Activated T-cell treated with anti-CD3 and anti-CD28 coated beads, Interleukin-2, amount 50 U/mL, for 24 hours (primary cell): ENCODE measurements around the gene MST1.

Source experiments
- DNase-seq: peaks from one replicate; pipeline ENCODE4 v3.0.0-alpha.2; 2020
- H3K27ac Mint-ChIP-seq: 2 replicates; pipeline ENCODE4 v1.8.0; 2020; ENCODE audit warnings: mild to moderate bottlenecking, mixed read lengths
- H3K27me3 Mint-ChIP-seq: 2 replicates; pipeline ENCODE4 v1.8.0; 2020; ENCODE audit warnings: mixed read lengths
- H3K36me3 Mint-ChIP-seq: 2 replicates; pipeline ENCODE4 v1.8.0; 2020; ENCODE audit warnings: low read depth, mixed read lengths
- H3K4me1 Mint-ChIP-seq: 2 replicates; pipeline ENCODE4 v1.8.0; 2020; ENCODE audit warnings: low read depth, mixed read lengths
- H3K4me3 Mint-ChIP-seq: 2 replicates; pipeline ENCODE4 v1.8.0; 2020; ENCODE audit warnings: mild to moderate bottlenecking, moderate library complexity, mixed read lengths
- H3K9me3 Mint-ChIP-seq: 2 replicates; pipeline ENCODE4 v1.8.0; 2020; ENCODE audit warnings: mixed read lengths

The MST1 gene

DNA sequence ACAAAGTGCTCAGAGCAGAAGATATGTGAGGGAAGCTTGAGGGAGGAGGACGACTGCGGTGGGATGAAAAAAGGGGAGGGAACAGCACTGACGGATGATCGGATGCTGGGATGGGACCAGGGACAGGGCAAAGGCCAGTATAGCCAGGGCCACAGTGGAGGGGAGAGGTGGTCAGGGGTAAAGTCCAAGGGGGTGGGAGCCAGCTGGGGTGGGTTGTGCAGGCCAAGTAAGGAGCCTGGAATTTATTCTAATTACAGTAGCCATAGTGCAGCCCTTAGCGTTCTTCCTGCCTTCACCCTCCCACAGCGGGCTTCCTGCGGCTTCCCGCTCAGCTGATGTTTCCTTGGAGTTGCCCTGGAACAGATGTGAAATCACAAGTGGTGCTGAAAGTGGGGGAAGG is 22.7 kb downstream of the MST1 start:
- no peaks in the 10 kb centered on the region for H3K4me1 Mint-ChIP-seq
- H3K36me3 Mint-ChIP-seq, result no peaks in the 10 kb centered on the region
- no peak overlapping the region for H3K27ac Mint-ChIP-seq
- no peak for DNase-seq
- no peaks in the 10 kb centered on the region for H3K9me3 Mint-ChIP-seq
- no peaks in the 10 kb centered on the region for H3K27me3 Mint-ChIP-seq
- no peak overlapping the region for H3K4me3 Mint-ChIP-seq

DNA sequence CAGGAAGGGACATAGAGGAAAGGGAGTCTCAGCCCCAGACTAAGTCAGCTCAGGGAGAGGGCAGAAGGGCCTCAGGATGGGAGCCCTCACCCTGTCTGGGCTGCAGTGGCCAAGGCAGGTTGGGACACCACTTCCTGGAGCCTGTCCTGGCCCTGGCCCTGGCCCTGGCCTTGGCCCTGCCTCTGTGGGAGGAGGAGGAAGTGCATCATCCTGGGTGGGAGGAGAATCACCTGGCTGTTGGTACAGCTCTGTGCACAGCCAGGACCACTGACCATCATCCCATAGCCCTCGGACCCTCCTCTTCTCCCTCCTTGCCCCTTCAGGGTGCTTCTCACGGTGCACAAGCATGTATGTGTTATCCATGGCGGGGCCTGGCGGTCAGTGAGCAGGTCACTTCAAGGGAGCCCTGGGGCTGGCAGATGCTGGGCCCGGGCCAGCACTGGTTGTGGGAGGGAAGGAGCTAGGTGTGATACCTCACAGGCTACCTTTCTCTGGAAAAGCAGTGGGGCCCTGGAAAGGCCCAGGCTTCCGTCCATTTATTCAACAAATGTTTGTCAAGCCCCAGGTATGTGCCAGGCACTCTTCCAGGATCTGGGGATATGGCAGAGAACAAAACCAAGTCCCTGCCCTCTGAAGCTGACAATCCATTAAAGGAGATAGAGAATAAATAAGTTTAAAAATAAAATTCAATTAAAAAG is 23.3 kb downstream of the MST1 start:
- no peak overlapping the region for H3K27ac Mint-ChIP-seq
- no peak overlapping the region for H3K4me3 Mint-ChIP-seq
- DNase-seq, result no peak
- H3K27me3 Mint-ChIP-seq, result no peaks in the 10 kb centered on the region
- H3K4me1 Mint-ChIP-seq, result no peaks in the 10 kb centered on the region
- H3K9me3 Mint-ChIP-seq, result no peaks in the 10 kb centered on the region
- no peaks in the 10 kb centered on the region for H3K36me3 Mint-ChIP-seq

DNA sequence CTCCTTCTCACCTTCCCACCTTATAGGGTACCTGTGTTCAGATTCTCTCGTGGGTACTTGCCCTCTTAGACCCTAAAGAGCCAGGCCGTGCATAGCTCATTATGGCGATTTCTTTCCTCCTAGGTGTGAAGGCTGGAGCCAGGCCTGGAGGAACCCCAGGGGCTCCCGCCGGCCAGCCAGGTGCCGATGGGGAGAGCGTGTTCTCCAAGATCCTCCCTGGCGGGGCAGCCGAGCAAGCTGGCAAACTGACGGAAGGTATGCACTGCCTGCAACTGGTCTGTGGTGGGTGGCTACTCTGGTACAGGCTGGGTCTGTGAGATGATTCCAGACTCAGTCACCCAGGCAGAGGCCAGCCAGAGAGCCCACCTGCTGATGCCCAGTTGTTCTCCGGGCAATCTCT is 25.0 kb downstream of the MST1 start:
- Mint-ChIP-seq H3K27ac (no peak overlapping the region), H3K36me3 (no peaks in the 10 kb centered on the region), H3K9me3 (no peaks in the 10 kb centered on the region), H3K4me1 (no peaks in the 10 kb centered on the region), H3K27me3 (no peaks in the 10 kb centered on the region), H3K4me3 (no peak overlapping the region)
- no peak for DNase-seq

DNA sequence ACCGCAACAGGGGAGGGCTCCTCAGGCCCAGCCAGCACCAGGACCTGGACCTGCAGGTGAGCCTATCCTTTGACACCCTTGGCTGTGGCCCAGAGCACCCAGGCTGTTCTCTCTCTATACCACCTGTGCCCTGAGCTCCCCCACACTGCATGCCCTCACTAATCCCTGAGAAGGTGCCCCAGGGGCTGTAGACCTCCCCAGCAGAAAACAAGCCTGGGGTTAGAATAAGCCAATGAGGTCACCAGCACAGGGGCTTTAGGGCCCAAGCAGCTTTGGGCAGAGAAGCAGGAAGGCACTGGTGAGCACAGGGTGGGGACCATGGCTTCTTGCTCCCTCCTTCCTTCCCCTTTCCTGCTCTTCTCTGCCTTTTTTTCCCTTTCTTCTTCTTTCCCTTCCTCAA is 25.4 kb downstream of the MST1 start:
- Mint-ChIP-seq H3K27me3 (no peaks in the 10 kb centered on the region), H3K27ac (no peak overlapping the region), H3K4me1 (no peaks in the 10 kb centered on the region), H3K4me3 (no peak overlapping the region), H3K36me3 (no peaks in the 10 kb centered on the region), H3K9me3 (no peaks in the 10 kb centered on the region)
- no peak for DNase-seq

DNA sequence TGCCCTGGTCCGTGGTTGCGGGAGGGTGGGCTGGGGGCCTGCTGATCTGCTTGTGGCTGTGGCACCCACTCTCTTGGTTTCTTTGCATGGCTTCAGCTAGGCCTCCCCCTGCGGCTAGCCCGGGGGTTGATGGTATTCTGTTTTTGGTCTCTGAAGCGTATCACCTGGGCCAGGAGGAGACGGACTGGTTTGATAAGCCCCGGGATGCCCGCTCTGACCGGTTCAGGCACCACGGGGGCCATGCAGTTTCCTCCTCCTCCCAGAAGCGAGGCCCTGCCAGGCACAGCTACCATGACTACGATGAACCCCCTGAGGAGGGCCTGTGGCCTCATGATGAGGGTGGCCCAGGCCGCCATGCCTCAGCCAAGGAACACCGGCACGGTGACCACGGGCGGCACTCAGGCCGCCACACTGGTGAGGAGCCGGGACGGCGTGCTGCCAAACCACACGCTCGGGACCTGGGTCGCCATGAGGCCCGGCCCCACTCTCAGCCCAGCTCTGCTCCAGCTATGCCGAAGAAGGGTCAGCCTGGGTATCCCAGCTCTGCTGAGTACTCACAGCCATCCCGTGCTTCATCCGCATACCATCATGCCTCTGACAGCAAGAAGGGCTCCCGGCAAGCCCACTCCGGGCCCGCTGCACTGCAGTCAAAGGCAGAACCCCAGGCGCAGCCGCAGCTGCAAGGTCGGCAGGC is 26.4 kb downstream of the MST1 start:
- H3K9me3 Mint-ChIP-seq, result no peaks in the 10 kb centered on the region
- no peaks in the 10 kb centered on the region for H3K4me1 Mint-ChIP-seq
- no peaks in the 10 kb centered on the region for H3K27me3 Mint-ChIP-seq
- no peaks in the 10 kb centered on the region for H3K36me3 Mint-ChIP-seq
- no peak overlapping the region for H3K4me3 Mint-ChIP-seq
- no peak for DNase-seq
- no peak overlapping the region for H3K27ac Mint-ChIP-seq

DNA sequence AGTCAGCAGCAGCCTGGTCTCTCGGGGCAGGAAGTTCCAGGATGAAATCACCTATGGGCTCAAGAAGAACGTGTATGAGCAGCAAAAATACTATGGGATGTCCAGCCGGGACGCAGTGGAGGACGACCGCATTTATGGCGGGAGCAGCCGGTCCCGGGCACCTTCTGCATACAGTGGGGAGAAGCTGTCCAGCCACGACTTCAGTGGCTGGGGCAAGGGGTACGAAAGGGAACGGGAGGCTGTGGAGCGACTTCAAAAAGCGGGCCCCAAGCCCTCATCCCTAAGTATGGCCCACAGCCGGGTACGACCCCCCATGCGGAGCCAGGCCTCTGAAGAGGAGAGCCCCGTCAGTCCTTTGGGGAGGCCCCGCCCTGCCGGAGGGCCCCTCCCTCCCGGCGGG is 27.3 kb downstream of the MST1 start:
- no peaks in the 10 kb centered on the region for H3K4me1 Mint-ChIP-seq
- H3K27ac Mint-ChIP-seq, result no peak overlapping the region
- no peaks in the 10 kb centered on the region for H3K36me3 Mint-ChIP-seq
- H3K4me3 Mint-ChIP-seq, result no peak overlapping the region
- H3K9me3 Mint-ChIP-seq, result no peaks in the 10 kb centered on the region
- DNase-seq, result no peak
- no peaks in the 10 kb centered on the region for H3K27me3 Mint-ChIP-seq

DNA sequence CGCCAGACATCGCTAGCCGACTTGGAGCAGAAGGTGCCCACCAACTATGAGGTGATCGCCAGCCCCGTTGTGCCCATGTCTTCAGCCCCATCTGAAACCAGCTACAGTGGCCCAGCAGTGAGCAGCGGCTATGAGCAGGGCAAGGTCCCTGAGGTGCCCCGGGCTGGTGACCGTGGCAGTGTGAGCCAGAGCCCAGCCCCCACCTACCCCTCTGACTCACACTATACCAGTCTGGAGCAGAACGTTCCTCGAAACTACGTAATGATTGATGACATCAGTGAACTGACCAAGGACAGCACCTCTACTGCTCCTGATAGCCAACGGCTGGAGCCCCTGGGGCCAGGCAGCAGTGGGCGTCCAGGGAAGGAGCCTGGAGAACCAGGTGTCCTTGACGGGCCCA is 28.0 kb downstream of the MST1 start:
- no peaks in the 10 kb centered on the region for H3K9me3 Mint-ChIP-seq

DNA sequence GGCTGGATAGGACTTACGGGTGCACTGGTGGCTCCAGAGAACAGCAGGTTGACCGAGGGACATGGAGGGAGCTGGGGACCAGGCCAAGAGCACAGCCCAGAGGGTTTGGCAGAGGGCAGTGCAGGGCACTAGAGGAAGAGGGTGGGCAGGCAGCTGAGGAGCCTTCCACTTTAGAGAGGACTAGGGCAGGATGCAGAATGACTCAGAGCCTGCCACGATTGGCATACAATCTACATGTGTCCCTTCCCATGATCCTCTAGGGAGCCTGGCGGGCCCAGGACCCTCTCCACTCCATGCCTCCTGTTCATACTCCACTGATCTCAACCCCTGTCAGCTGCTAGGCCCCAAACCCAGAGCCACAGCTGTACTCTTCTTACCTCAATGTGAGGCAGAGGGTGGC is 29.5 kb downstream of the MST1 start:
- H3K27me3 Mint-ChIP-seq, result no peaks in the 10 kb centered on the region
- H3K4me1 Mint-ChIP-seq, result no peaks in the 10 kb centered on the region
- no peaks in the 10 kb centered on the region for H3K9me3 Mint-ChIP-seq
- H3K4me3 Mint-ChIP-seq, result no peak overlapping the region
- no peak overlapping the region for H3K27ac Mint-ChIP-seq
- no peaks in the 10 kb centered on the region for H3K36me3 Mint-ChIP-seq
- no peak for DNase-seq

More for the DNA sequence above, 28.0 kb downstream of the MST1 start:
- H3K4me3 Mint-ChIP-seq, result no peak overlapping the region
- no peaks in the 10 kb centered on the region for H3K27me3 Mint-ChIP-seq
- no peaks in the 10 kb centered on the region for H3K36me3 Mint-ChIP-seq
- no peaks in the 10 kb centered on the region for H3K4me1 Mint-ChIP-seq
- no peak for DNase-seq
- no peak overlapping the region for H3K27ac Mint-ChIP-seq

DNA sequence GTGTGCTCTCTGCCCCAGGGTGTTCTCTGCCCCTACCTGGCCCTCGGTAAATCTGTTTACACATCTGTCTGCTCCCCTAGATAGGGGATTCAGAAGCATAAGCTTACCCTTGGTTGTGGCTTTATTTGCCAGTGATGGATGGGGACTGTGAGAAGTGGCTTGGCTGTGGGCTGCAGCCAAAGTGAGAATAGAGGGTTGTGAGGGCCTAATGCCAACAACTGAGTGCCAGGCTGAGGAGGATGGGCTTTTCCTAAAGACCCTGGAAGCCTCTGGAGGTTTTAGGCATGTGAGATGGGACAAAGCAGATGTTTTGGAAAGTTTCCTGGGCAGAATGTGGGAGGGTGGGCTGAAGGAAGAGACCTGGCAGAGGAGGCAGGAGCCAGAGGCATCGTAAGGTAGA is 30.6 kb downstream of the MST1 start:
- Mint-ChIP-seq H3K4me1 (no peaks in the 10 kb centered on the region), H3K4me3 (no peak overlapping the region), H3K27ac (no peak overlapping the region), H3K27me3 (no peaks in the 10 kb centered on the region), H3K9me3 (no peaks in the 10 kb centered on the region), H3K36me3 (no peaks in the 10 kb centered on the region)
- no peak for DNase-seq

DNA sequence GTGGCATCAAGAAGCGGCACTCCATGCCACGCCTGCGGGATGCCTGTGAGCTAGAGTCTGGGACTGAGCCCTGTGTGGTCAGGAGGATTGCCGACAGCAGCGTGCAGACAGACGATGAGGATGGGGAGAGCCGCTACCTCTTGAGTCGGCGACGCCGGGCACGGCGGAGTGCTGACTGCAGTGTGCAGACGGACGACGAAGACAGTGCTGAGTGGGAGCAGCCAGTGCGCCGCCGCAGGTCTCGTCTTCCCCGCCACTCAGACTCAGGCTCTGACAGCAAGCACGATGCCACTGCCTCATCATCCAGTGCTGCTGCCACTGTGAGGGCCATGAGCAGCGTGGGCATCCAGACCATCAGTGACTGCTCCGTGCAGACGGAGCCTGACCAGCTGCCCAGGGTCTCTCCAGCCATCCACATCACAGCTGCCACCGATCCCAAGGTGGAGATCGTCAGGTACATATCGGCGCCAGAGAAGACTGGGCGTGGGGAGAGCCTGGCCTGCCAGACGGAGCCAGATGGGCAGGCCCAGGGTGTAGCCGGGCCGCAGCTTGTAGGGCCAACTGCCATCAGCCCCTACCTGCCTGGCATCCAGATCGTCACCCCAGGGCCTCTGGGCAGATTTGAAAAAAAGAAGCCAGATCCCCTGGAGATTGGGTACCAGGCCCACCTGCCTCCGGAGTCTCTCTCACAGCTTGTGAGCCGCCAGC is 31.9 kb downstream of the MST1 start:
- H3K4me3 Mint-ChIP-seq, result no peak overlapping the region
- DNase-seq, result no peak
- no peaks in the 10 kb centered on the region for H3K27me3 Mint-ChIP-seq
- H3K9me3 Mint-ChIP-seq, result no peaks in the 10 kb centered on the region
- H3K4me1 Mint-ChIP-seq, result no peaks in the 10 kb centered on the region
- H3K27ac Mint-ChIP-seq, result no peak overlapping the region
- no peaks in the 10 kb centered on the region for H3K36me3 Mint-ChIP-seq

DNA sequence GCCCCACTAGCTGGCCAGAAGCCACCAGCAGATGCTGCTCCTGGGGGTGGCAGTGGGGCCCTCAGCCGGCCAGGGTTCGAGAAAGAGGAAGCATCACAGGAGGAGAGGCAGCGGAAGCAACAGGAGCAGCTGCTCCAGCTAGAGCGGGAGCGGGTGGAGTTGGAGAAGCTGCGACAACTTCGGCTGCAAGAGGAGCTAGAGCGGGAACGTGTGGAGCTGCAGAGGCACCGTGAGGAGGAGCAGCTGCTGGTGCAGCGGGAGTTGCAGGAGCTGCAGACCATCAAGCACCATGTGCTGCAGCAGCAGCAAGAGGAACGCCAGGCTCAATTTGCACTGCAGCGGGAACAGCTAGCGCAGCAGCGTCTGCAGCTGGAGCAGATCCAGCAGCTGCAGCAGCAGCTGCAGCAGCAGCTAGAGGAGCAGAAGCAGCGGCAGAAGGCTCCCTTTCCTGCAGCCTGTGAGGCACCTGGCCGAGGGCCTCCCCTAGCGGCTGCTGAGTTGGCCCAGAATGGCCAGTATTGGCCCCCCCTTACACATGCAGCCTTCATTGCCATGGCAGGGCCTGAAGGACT is 32.6 kb downstream of the MST1 start:
- H3K36me3 Mint-ChIP-seq, result no peaks in the 10 kb centered on the region
- H3K27ac Mint-ChIP-seq, result no peak overlapping the region
- no peaks in the 10 kb centered on the region for H3K27me3 Mint-ChIP-seq

DNA sequence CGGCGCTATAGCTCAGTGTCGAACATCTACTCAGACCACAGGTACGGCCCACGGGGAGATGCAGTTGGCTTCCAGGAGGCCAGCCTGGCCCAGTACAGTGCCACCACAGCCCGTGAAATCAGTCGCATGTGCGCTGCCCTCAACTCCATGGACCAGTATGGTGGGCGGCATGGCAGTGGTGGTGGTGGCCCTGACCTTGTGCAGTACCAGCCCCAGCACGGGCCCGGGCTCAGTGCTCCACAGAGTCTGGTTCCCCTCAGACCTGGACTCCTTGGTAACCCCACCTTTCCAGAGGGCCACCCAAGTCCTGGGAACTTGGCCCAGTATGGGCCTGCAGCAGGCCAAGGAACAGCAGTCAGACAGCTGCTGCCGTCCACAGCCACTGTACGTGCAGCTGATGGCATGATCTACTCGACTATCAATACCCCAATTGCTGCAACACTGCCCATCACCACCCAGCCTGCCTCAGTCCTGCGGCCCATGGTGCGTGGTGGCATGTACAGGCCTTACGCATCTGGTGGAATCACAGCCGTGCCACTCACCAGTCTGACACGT is 33.5 kb downstream of the MST1 start:
- no peaks in the 10 kb centered on the region for H3K36me3 Mint-ChIP-seq
- no peaks in the 10 kb centered on the region for H3K27me3 Mint-ChIP-seq
- no peak for DNase-seq
- H3K9me3 Mint-ChIP-seq, result no peaks in the 10 kb centered on the region
- H3K27ac Mint-ChIP-seq, result no peak overlapping the region
- H3K4me1 Mint-ChIP-seq, result no peaks in the 10 kb centered on the region
- no peak overlapping the region for H3K4me3 Mint-ChIP-seq

More for the DNA sequence above, 32.6 kb downstream of the MST1 start:
- H3K9me3 Mint-ChIP-seq, result no peaks in the 10 kb centered on the region
- no peaks in the 10 kb centered on the region for H3K4me1 Mint-ChIP-seq
- DNase-seq, result no peak
- no peak overlapping the region for H3K4me3 Mint-ChIP-seq

DNA sequence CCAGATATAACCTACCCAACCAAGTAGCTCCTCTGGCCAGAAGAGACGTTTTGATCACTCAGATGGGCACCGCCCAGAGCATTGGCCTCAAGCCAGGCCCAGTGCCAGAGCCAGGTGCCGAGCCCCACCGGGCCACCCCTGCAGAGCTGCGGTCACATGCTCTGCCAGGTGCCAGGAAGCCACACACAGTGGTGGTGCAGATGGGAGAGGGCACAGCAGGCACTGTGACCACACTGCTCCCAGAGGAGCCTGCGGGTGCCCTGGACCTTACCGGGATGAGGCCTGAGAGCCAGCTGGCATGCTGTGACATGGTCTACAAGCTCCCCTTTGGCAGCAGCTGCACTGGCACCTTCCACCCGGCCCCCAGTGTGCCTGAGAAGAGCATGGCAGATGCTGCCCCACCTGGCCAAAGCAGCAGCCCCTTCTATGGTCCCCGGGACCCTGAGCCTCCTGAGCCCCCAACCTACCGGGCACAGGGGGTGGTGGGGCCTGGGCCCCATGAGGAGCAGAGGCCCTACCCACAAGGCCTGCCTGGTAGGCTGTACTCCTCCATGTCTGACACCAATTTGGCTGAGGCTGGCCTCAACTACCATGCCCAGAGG is 34.2 kb downstream of the MST1 start:
- Mint-ChIP-seq H3K27me3 (no peaks in the 10 kb centered on the region), H3K9me3 (no peaks in the 10 kb centered on the region), H3K36me3 (no peaks in the 10 kb centered on the region), H3K27ac (no peak overlapping the region), H3K4me1 (no peaks in the 10 kb centered on the region), H3K4me3 (no peak overlapping the region)
- DNase-seq, result no peak

DNA sequence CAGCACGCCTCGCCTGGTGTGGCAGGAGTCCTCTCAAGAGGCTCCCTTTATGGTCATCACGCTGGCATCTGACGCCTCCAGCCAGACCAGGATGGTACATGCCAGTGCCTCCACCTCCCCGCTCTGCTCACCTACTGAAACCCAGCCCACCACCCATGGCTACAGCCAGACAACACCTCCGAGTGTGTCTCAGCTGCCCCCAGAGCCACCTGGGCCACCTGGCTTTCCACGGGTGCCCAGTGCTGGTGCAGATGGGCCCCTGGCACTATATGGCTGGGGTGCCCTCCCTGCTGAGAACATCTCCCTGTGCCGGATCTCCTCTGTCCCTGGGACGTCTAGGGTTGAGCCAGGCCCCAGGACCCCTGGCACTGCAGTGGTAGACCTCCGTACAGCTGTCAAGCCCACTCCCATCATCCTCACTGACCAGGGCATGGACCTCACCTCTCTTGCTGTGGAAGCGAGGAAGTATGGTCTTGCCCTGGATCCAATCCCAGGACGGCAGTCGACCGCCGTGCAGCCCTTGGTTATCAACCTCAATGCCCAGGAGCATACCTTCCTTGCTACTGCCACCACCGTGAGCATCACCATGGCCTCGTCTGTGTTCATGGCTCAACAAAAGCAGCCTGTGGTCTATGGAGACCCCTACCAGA is 35.0 kb downstream of the MST1 start:
- Mint-ChIP-seq H3K4me1 (no peaks in the 10 kb centered on the region), H3K9me3 (no peaks in the 10 kb centered on the region), H3K4me3 (no peak overlapping the region), H3K27me3 (no peaks in the 10 kb centered on the region), H3K27ac (no peak overlapping the region), H3K36me3 (no peaks in the 10 kb centered on the region)
- no peak for DNase-seq
